GM12864 (cell line): ENCODE measurements around the gene PZP.

Experiments
- DNase-seq: peaks from one replicate; pipeline ENCODE4 v3.0.0-alpha.2; 2011; ENCODE audit warnings: low read depth
- H3K4me3 ChIP-seq: 2 replicates; pipeline ENCODE4 v1.5.1; 2011; ENCODE audit warnings: mild to moderate bottlenecking, low read depth, low read length, control low read depth
- CTCF ChIP-seq: IDR thresholded peaks from 2 replicates; pipeline ENCODE4 v1.5.1; 2011; ENCODE audit warnings: low read depth, mild to moderate bottlenecking, moderate library complexity, low read length, control low read depth, inconsistent platforms; ENCODE audit errors: missing control alignments

PZP gene

DNA sequence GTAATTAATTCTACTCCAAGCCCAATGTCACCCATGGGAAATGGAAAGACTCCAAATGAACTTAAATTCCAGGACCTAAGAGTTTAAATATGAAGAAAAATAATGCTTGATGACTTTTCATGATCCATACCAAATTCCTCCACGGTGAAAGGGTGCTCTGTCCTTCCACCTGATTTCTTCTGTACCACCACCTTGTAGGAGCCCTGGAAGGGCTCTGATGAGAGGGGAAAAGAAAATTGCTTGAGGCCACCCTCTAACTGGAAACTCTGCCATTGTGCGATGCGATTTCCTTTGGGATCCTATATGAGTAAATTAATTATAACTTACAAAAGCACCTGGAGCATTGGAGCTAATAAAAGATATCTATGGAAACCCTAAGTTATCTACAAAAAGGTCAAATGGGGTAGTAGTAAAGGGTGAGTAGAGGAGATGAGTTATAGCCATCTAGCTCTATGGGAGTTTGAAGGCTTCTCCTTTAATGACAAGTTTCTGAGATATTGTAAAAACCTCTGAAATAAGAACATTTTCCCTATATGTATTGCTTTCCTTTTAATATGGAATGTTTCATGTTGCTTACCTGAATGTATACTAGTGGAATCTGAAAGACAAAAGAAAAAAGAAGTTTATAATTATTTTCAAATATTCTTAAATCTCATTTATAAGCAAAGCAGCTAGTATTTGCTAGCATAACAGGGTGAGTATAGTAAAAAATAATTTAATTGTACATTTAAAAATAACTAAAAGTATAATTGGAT lies 98.3 kb downstream of the PZP start:
- no peak for TF ChIP-seq CTCF
- no peak overlapping the region for H3K4me3 ChIP-seq
- DNase-seq = no peak

GRCh38 chr12:9109213-9109522 lies 99.0 kb downstream of the PZP start:
- no peak for TF ChIP-seq CTCF
- no peak for DNase-seq
- no peak overlapping the region for H3K4me3 ChIP-seq

DNA sequence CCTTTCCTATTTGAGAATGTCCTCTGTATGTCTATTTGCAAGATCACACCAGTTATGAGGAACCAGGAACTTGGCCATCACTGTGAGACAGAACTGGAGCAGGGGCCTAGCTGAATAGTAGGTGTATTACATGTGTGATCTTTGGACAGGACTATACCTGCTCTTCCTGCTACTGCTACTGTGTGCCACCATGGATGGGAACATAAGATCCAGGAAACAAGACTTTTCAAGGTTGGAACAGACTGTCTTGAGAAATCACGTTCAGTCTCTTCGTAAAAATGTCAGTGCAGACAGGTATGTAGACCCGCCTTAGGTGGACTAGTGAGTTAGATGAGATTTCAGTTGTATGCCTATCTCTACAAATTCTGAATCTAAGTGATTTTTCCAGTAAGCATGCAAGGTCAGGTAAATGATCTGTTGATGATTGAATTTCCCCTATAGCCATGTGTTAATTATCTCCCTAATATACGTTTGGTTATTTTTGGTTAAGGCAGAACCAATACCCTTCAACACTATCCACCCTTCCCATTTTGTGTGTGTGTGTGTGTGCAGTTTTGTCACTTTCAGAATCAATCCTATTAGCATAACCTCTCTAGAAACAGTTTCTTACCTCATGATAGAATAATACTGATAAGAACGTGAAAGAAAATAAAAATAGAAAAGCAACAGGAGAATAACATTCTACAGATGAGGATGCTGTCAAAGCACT lies 99.5 kb downstream of the PZP start:
- no peak overlapping the region for H3K4me3 ChIP-seq
- no peak for DNase-seq
- no peak for TF ChIP-seq CTCF

DNA sequence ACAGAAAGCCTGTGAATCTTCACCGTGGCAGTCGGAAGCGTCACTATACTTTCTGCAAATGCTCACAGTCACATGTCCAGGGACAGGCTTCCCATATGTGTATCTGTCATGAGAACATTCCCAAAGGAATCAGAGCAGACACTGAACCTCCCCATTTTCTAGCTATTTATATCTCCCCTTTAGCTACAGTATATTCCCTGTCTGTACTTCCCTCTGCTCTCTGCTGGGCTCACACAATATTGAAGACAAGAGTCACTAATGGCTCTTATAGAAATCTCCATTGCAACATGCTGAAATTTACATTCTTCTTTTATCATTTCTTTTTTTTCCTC lies 100.7 kb downstream of the PZP start:
- H3K4me3 ChIP-seq = no peak overlapping the region
- no peak for DNase-seq
- no peak for TF ChIP-seq CTCF

DNA sequence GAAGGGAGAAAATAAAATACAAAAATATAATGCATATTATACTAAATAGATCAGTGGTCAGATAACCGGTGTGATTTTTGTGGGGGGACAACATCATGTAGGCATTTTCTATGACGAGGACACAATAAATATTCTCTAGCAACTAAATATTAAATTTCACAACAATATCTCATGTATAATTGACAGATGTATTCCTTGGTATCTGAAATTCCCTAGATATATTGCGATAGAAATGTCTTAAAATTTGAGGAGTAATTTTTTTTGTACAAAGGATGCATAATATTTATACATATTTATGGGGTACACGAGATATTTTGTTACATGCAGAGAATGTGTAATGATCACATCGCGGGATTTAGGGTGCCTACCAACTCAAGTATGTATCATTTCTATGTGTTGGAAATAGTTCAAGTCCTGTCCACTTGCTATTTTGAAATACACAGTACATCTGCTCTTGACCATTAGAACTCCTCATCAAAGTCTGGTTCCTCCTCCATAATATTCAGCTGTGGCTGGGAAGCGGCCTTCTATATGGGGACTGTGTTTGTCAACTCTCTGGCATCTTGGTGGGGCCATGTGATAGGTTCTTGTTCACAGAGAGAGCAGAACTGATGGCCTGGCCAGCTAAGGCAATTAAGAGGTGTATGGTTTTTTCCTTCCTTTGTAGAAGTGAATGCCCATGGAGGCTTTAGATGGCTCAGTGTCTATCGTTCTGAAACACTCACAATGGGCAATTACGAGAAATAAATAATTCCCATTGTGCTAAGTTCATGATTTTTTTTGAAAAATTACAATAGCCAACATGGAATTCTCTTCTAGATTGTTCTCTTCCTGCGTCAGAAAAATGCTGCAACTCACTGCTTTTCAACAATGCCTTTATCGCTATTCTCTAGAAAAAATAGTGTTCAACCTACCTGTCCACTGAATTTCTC lies 101.3 kb downstream of the PZP start:
- no peak for TF ChIP-seq CTCF
- H3K4me3 ChIP-seq = no peak overlapping the region
- DNase-seq = no peak

GRCh38 chr12:9106067-9106466 lies 102.1 kb downstream of the PZP start:
- DNase-seq = no peak

More at GRCh38 chr12:9106067-9106466, 102.1 kb downstream of the PZP start:
- TF ChIP-seq CTCF = no peak
- H3K4me3 ChIP-seq = no peak overlapping the region
